Hepatic stellate cell (primary cell): ENCODE results near the gene GCDH.
"Not testable (repeated sequence)": the region's sequence is repeated elsewhere in the genome, so short reads cannot be mapped to it uniquely, and the experiment has no call there.

ENCODE experiments used
- DNase-seq: peaks from one replicate; pipeline ENCODE4 v3.0.0; 2011; ENCODE audit warnings: low spot score

The GCDH gene

GRCh38 chr19:12872941-12873890 is 17.7 kb upstream of the GCDH start:
- peak; percentile 56 for DNase-seq

GRCh38 chr19:12873891-12874745 is 16.8 kb upstream of the GCDH start:
- no peak for DNase-seq

- no peak for DNase-seq
Measured at GRCh38 chr19:12875086-12875485, 15.9 kb upstream of the GCDH start.

- peak; percentile 50 for DNase-seq
Measured at GRCh38 chr19:12880551-12881171, 10.3 kb upstream of the GCDH start.

- DNase-seq = peak; percentile 99
Measured at GRCh38 chr19:12881172-12881808, 9.7 kb upstream of the GCDH start, which contains the start of gene DNASE2. Gene DNASE2, minus strand, starts transcription at chr19:12881449. Its CDS starts 74 bp downstream, at chr19:12881375.

- DNase-seq = no peak
Measured at GRCh38 chr19:12882589-12882988, 8.4 kb upstream of the GCDH start.

- no peak for DNase-seq
Measured at GRCh38 chr19:12884202-12884601, 6.8 kb upstream of the GCDH start.

GRCh38 chr19:12884627-12884925 is 6.4 kb upstream of the GCDH start:
- no peak for DNase-seq

GRCh38 chr19:12884926-12885748 is 5.8 kb upstream of the GCDH start:
- DNase-seq = peak; percentile 66

GRCh38 chr19:12885749-12886650 is 5.0 kb upstream of the GCDH start:
- no peak for DNase-seq

GRCh38 chr19:12886651-12886968 is 4.3 kb upstream of the GCDH start:
- no peak for DNase-seq

- DNase-seq = no peak
Measured at GRCh38 chr19:12886969-12887747, 3.8 kb upstream of the GCDH start, which contains the start of gene KLF1. Gene KLF1, minus strand, starts transcription at chr19:12887201. Its CDS starts 61 bp downstream, at chr19:12887140.

GRCh38 chr19:12888006-12888603 is 2.9 kb upstream of the GCDH start:
- no peak for DNase-seq

GRCh38 chr19:12890299-12890786 is 617 bp upstream of the GCDH start:
- not testable (repeated sequence) for DNase-seq

GRCh38 chr19:12891553-12892021 is 627 bp downstream of the GCDH start:
- DNase-seq = no peak

- no peak for DNase-seq
Measured at GRCh38 chr19:12893582-12893981, 2.6 kb downstream of the GCDH start.

GRCh38 chr19:12896460-12896859 is 5.5 kb downstream of the GCDH start:
- DNase-seq = no peak

- DNase-seq = no peak
Measured at GRCh38 chr19:12899891-12900518, 9.0 kb downstream of the GCDH start.
